NCI-H2107 treated with DMSO at 0.1 percent for 48 hours (cell line): ENCODE data around the gene DENND2C.
A peak's percentile ranks its signal among the peaks of the same experiment; 100 is the strongest.
"Not testable (repeated sequence)": the region's sequence is repeated elsewhere in the genome, so short reads cannot be mapped to it uniquely, and the experiment has no call there.

Source experiments
- DNase-seq: peaks from one replicate; lab custom pipeline; 2025; ENCODE audit not compliant: unreplicated experiment; lab: John Stamatoyannopoulos, UW

The DENND2C gene

DNA sequence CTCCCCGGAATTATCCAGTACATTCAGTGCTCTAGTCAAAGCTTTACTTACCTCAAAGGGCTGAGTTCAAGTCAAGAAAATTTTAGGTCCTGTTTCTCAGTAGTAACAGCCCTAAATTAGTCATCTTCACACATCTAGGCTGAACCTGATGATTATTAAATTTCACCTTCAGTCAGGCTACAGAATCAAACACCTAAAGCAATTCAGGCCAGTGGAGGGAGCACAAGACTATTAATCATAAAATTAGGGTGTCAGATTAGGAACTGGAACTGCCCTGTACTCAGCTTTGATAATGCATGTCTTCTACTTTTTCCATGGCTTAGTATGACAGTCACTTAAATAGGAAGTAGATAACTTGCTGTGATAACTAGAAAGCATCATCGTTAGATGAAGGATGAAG is 60.0 kb downstream of the DENND2C start:
- DNase-seq: no peak

DNA sequence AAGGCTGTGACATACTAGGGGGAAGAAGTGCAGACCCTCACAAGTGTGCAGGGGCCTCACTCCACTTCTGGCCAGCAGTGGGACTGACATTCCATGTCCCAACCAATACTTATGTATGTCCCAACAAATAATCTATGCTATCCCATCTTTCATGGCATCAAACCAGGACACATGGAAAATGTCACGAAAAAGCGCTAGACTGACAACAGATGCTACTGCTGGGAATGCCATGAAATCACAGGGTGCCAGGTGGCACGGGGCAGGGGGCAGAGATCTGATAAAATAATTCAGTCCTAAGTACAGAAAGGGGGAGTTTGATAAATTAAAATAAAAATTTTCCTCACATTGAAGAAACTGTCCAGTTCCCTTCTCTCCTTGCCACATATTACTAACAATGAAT is 60.8 kb downstream of the DENND2C start:
- DNase-seq: no peak

DNA sequence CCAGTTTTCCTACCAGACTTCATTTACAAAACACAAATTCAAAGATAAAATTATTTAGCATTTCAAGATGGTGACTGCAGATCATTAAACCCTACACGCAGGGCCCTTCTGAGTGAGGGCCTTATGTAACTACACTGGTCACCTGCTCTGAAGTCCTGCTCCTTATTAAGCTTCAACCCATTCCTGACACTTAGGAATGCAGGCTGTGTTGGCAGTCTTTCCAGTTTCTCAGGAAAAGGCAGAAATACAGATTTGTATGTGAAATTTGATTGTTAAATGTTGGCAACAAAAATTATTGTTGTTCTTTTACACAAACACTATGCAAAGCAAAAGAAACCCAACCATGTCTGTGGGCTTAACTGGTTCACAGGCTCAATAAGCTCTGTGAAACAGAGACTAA is 62.6 kb downstream of the DENND2C start:
- DNase-seq: no peak

DNA sequence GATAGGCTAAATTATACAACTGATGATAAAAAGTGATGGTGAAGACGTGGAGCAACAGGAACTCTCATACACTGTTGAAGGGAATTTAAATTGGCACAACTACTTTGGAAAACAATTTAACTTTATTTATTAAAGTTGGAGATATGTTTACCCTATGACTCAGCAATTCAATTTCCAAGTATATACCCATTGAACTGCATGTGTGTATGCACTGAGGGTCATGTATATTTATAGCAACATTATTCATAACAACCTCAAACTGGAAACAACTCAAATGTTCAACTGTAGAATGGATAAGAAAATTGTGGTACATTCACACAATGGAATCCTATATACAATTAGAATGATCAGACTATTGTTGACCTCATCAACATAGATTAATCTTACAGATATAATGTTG is 71.9 kb downstream of the DENND2C start:
- DNase-seq: no peak

DNA sequence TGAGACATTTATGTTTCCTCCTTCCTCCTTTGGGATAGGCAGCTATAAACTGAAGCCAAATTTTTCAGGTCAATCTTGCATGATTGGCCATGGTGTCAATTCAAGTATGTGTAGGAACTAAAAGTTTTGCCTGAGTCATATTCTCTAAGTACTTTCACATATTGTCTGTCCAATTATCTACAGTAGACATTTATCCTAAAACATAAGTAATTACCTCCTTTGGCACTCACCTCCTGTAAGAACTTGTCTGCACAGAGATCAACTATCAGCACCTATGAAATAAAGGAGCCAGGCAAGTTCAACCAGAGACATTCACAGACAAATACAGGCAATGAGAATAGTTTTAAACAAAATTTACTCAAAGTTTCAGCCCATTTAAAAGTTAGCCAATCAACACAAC is 74.2 kb downstream of the DENND2C start:
- DNase-seq: no peak

DNA sequence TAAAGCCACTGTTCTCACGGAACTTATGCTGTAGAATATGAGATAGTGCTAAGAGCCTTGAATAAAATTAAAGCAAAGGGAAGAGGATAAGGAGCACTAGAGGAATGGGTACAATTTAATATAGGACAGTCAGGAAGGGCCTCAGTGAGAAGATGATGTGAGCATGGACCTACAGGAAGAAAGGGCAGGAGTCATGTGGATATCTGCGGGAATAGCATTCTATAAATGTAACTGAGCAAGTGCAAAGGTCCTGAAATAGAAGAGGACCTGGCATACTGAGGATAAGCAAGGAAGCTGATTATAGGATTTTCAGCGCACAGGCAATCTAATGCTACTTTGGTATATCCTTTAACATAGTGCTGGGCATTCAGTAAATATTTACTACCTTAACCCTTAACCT is 75.8 kb downstream of the DENND2C start:
- DNase-seq: no peak

DNA sequence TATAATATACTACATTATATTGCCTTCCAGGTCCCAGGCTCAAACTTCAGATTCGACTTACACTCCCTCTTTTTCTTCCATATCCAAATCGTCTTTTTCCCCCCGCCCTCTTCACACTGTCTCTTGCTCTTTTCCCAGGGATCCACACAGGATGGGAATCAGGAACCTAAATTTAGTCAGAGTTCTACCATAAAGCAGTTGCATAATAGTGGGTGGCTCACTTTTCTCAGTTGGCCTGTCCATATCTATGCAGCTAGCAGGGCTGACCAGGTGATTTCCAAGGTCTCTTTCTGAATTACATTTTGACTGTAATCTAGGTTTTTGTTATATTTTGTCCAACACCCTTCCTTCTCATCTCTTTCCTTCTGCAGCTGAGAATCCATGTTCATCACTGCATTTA is 80.7 kb downstream of the DENND2C start:
- no peak for DNase-seq

DNA sequence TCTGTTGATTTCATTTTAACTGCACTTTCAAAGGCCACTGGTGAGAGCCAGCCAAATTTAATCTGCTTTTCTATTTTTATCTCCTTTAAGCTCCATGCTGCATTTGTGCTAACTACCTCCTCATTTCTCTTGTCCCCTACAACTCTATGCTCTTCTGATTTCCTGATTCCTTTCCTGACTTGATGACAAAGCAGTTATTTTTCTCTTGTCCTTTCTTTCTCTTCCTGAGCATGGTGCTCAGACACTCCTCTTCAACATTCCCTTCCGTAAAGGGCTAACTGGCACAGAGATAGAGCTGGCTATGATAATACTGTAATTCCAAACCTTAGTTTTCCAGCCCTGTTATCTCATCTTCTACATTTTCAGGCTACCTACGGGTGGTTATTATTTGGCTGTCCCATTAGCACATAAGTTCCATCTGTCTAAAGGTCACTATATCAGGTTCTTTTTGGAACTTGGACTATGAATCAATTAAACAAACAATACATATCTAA is 81.6 kb downstream of the DENND2C start:
- DNase-seq: no peak

DNA sequence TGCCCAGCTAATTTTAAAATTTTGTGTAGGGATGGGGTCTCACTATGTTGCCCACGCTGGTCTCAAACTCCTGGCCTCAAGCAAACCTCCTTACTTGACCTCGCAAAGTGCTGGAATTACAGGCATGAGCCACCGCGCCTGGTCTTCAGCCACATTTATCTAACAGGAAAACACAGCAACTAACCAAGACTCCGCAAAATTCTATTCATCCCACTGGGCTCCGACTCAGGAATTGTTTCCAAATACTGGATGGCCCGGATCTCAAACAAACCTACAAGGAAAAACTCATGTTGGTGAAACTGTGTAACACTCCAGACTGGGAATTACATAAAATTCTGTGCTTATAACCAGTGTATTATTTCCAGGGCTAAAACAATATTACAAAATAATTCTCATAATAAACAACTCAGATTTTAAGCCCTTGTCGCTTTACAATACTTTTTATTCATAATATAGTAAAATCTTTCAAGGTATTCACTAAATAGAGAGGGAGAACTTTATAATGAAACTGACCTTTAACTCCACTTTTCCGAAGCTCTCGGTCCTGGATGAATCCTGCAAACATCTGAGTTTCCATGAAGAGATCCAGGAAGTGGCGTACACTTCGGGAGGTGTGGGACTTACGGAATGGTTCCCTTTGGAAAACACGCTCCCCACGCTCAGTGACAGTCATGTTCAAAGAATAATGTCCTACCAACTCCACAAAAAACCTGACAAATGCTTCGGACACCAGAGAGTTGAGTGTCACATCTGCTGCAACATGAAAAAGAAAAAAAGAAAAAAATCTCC is 82.5 kb downstream of the DENND2C start:
- DNase-seq: no peak

DNA sequence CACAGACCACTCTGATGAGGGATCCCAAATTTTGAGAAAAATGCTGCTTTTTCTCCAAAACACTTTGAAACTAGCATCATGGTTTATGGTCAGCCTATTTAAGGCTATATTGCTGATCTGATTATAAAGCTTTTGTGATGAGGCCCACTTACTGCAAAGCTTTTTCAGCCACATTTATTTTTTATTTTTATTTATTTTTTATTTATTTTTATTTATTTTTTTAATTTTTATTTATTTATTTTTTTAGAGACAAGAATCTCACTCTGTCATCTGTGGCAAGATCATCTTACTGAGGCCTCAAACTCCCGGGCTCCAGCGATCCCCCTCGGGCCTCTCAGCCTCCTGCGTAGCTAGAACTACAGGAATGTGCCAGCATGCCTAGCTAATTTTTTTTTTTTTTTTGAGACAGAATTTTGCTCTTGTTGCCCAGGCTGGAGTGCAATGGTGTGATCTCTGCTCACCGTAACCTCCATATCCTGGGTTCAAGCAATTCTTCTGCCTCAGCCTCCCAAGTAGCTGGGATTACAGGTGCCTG is 83.3 kb downstream of the DENND2C start:
- no peak for DNase-seq

DNA sequence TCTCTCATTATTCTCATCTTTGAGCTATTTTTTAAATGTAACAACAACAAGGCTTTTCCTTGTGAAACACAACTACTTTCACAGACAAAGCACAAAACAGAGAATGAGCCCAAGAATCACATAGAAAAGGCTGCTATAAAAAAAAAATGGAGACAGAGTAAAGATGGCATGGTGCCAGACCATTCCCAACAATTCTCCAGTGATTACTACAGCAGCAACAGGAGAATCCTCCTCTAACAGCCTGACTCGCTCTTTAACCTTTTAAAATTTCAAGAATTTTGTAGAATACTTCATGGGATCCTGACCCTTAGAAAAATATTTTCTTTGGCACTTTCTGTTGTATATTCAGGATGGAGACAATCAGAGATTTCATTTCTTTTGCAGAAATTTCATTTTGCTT is 84.6 kb downstream of the DENND2C start:
- DNase-seq: no peak

DNA sequence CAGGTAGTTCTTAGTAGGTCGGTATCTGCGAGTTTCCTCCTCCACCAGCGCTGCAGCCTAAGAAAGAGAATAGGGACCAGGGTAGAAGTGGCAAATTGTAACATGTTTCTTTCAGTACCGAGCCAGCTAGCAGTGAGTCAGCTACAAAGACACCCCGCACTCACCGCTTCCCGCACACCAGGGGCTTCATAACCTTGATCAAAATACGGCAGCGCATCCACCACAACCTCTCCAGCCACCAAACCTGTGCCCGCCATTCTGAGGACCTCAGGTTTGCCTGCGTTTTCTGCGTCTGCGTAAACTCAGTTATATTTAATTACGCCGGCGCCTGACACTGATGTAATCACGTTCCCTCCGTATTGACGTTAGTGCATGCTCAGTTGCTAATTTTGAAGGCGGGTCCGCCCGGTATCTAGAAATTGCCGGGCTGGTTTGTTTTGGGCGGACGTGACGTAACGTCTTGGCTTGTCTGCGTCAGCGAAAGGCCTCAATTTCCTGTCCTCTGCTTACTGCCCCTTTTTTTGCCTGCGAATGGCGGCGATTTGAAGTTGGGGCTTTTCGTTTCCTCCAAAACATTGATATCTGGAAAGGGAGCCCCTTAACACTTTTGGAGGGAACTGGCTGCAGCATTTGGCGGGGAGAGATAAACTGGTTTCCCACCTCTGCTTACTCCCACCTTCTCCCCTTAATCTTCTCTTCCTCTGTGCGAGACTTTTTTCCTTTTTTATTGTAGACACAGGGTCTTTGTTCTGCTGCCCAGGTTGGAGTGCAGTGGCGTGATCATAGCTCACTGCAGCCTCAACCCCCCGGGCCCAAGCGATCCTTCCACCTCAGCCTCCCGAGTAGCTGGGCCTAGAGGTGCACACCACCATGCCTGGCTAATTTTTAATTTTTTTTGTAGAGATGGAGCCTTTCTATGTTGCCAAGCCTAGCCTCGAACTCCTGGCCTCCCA is 88.2 kb downstream of the DENND2C start, which contains the start of gene BCAS2:
Gene BCAS2 (minus strand): TSS at position 281 of the 953 bp plus-strand sequence. CDS start 24 bp downstream, at position 257.
- DNase-seq: peak; percentile 99

DNA sequence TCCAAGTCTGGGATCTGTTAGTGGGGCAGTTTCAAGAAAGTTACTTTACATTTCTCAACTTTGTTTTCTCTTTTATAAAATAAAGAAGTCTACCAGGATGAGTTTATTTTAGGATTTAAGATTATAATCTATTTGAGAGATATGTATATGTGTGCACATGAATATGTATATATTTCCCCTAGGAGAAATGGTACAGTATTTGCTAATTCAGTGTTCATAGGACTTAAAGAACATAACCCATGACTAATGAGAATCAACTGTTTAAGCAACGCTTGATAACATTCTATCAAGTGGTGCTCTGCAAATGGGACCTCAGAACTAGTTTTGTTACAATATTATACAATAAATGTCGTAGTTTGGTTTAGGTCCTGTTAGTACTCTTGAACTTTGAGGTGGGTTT is 95.5 kb downstream of the DENND2C start:
- DNase-seq: no peak

DNA sequence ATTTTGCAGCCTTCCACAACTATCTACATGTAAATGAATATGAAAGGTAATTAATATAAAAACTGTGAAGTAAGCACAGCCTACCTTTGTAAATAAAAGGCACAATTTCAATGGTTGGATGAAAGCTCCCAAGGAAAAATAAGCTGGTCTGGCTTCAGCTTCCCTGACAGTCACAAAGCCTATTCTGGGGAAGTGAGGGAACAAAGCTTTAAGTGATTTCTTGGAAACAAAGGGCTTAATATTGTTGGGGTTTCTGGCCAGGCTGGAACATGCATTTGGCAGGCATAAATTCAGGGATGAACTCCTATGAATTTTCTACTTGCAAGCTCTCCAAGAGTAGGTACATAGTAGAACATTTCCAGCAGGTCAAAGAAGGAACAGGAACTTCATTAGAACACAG is 105.7 kb downstream of the DENND2C start:
- no peak for DNase-seq

DNA sequence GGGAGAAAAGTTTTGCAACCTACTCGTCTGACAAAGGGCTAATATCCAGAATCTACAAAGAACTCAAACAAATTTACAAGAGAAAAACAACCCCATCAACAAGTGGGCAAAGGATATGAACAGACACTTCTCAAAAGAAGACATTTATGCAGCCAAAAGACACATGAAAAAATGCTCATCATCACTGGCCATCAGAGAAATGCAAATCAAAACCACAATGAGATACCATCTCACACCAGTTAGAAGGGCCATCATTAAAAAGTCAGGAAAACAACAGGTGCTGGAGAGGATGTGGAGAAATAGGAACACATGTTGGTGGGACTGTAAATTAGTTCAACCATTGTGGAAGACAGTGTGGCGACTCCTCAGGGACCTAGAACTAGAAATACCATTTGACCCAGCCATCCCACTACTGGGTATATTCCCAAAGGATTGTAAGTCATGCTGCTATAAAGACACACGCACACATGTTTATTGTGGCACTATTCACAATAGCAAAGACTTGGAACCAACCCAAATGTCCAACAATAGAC is 106.8 kb downstream of the DENND2C start:
- DNase-seq: not testable (repeated sequence)

DNA sequence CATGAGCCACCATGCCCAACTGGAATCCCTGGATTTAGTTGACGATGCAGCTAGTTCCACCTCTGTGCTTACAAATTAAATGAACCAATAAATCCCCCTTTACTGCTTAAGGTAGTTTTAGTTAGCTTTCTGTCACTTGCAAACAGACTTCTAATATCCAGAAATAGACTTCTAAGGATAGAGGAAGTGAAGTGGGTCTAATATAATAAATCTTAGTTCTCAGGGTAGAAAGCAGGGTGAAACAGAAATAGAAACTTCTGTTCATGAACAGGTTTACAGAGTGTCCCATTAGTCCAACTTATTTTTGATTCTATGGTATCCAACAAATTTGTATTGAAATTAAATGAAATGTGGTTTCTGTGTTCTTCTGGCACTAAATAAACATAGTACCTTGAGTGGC is 108.5 kb downstream of the DENND2C start:
- DNase-seq: no peak

DNA sequence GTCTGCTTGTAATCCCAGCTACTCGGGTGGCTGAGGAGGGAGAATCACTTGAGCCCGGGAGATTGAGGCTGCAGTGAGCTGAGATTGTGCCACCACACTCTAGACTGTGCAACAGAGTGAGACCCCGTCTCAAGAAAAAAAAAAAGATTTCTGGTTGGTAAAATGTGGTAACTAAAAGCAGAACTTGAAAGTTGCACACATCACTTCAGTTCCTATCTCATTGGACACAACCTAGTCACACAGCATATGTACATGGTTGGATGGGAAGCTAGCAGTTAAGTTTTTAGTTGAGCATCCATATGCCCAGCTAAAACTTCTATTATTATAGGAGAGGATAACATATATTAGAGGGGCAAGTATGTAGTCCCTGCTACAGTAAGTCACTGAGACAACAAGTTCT is 110.5 kb downstream of the DENND2C start:
- DNase-seq: no peak

DNA sequence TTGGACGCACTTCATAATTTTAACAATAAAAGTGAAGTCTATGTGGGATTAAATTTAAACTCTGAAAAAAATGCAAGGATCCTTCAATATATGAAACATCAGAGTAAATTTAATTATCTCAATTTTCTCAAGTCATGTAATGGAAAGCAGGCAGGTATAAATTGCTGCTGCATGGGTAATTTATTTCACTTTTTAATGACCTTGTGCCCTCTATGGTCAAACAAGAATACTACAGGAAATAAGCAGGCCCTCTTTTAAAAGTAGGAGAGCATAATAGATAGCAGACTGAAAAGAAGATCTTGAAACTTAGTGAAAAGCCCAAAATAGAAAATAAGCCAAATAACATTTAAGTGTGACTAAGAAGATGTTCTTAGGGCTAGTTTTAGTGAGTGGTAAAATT is 111.3 kb downstream of the DENND2C start:
- no peak for DNase-seq

DNA sequence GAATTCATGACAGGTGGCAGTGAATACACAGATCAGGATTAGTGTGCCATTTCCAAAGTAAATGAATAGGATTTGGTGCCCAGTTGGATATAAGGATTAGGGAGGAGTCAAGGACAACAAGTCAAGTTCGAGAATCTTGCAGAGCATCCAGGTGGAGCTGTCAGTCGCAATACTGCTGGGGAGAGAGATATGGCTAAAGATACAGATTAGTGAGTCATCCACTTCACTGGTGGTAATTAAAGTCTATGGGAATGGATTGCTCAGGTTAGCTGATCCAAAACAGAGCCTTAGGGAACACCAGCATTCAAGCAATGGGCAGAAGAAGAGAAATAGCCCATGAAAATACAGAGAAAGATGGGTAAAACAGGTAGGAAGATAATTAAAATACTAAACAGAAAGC is 115.3 kb downstream of the DENND2C start:
- no peak for DNase-seq

DNA sequence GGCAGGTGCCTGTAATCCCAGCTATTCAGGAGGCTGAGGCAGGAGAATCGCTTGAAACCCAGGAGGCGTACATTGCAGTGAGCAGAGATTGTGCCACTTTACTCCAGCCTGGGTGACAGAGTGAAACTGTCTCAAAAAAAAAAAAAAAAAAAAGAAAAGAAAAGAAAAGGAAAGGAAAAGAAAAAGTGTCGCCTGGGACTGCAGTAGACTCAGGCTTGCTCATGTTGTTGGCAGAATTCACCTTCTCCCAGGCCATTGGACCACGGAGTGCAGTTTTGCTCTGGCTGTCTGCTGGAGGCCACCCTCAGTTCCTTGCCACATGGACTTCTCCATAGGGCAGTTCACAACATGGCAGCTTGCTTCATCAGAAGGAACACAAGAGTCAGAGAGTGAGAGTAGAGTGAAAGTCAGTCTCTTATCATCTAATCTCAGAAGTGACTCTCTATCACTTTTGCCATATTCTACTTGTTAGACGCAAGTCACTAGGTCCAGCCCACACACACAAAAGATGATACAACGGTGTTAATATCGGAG is 117.7 kb downstream of the DENND2C start:
- no peak for DNase-seq

DNA sequence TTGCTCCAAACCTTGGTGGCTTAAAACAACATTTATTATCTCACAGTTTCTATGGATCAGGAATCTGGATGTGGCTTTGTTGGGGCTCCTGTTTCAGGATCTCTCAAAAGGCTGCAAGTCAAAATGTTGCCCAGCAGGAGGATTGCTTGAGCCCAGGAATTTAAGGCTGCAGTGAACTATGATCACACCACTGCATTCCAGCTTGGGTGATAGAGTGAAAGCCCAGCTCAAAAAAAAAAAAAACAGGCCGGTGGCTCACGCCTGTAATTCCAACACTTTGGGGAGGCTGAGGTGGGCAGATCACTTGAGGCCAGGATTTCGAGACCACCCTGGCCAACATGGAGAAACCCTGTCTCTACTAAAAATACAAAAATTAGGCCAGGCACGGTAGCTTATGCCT is 118.4 kb downstream of the DENND2C start:
- DNase-seq: no peak
